Measurements from ENCODE around the gene STKLD1. TPM values are rescaled to one million over a fixed set of nuclear protein-coding genes. Genes with fewer than 3 reads are reported as not detected.

Gene STKLD1
- total and polyA plus RNA-seq, 2 donors (not counting 1 experiment from before 2014, with no cell fraction given), result 0.18 to 1.1 TPM

DNA sequence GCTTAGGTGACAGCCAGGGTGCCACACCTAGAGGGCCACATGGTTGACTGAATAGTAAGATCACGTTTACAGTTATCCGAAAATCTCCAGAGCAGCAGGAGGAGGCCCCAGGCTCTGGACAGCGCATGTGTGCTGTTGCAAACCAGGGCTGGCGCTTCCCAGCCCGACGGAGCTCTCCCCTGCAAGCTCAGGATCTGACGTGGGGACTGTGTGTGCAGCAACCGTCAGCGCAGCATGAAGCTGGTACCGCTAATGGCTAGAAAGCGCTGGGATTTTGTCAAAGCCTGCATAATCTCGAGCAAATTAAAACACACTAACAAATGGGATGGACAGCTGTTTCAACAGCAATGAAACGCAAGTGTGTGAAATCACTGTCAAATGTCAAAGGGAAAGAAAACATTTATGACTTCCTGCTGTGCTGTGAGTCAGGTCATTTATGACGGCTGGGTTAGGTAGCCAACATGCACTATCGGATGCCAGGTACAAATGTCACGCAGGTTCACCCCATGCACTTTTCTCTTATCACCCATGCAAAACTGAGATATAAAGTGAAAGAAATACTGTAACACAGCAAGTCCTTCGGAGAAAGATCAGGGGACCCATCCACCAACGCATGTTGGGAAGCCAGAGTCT lies 7.8 kb upstream of the STKLD1 start:
- no peaks in the 10 kb centered on the region for H3K27me3 ChIP-seq (replicated peaks in 1 of 4; ENCODE audit: control extremely low read depth in 1 of 4, control insufficient read depth in 3 of 4, insufficient read depth in 4 of 4, low read length in 3 of 4)
- ChIA-PET CTCF (no interaction called here), POLR2A (no interaction called here)
- Mint-ChIP-seq H3K4me3 (no peak overlapping the region), H3K9me3 (ENCODE audit: insufficient read depth) (no peaks in the 10 kb centered on the region), H3K4me1 (peaks cover 46% of the 10 kb centered on the region), H3K27ac (no peak overlapping the region), H3K27me3 (no peaks in the 10 kb centered on the region)
- H3K4me1 ChIP-seq (ENCODE audit: control insufficient read depth in 2 of 2, insufficient read depth in 2 of 2, low read length in 2 of 2), result peaks cover 23 to 36% of the 10 kb centered on the region in 2 donors
- H3K4me3 ChIP-seq (ENCODE audit: control extremely low read depth in 1 of 5, extremely low read depth in 1 of 5, insufficient read depth in 1 of 5, low read depth in 2 of 5, low read length in 4 of 5), result no peak overlapping the region
- DNase-seq (no peak), ATAC-seq (ENCODE audit: low read depth) (no peak)
- H3K9ac ChIP-seq (ENCODE audit: low read length), result no peak overlapping the region
- peaks cover 94% of the 10 kb centered on the region for H4K20me1 ChIP-seq (ENCODE audit: control insufficient read depth, insufficient read depth, low read length, poor library complexity, severe bottlenecking)
- no peak for TF ChIP-seq EZH2 (IDR thresholded peaks at IDR 0.05; ENCODE audit: borderline replicate concordance, insufficient read depth, low read depth, low read length, poor library complexity, severe bottlenecking)
- TF ChIP-seq, protein P1, sequence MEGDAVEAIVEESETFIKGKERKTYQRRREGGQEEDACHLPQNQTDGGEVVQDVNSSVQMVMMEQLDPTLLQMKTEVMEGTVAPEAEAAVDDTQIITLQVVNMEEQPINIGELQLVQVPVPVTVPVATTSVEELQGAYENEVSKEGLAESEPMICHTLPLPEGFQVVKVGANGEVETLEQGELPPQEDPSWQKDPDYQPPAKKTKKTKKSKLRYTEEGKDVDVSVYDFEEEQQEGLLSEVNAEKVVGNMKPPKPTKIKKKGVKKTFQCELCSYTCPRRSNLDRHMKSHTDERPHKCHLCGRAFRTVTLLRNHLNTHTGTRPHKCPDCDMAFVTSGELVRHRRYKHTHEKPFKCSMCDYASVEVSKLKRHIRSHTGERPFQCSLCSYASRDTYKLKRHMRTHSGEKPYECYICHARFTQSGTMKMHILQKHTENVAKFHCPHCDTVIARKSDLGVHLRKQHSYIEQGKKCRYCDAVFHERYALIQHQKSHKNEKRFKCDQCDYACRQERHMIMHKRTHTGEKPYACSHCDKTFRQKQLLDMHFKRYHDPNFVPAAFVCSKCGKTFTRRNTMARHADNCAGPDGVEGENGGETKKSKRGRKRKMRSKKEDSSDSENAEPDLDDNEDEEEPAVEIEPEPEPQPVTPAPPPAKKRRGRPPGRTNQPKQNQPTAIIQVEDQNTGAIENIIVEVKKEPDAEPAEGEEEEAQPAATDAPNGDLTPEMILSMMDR (IDR thresholded peaks at IDR 0.05), result no peak
- no peak overlapping the region for H3K27ac ChIP-seq (ENCODE audit: low read length in 2 of 2)
- no peaks in the 10 kb centered on the region for H3K9me3 ChIP-seq (ENCODE audit: control extremely low read depth in 1 of 3, control insufficient read depth in 2 of 3, insufficient read depth in 1 of 3, low read length in 2 of 3)
- H3K79me2 ChIP-seq (ENCODE audit: control insufficient read depth, insufficient read depth, low read length), result peaks cover 78% of the 10 kb centered on the region
- peaks cover 0 to 69% of the 10 kb centered on the region in 2 experiments for H3K36me3 ChIP-seq (replicated peaks in 1 of 2; ENCODE audit: control extremely low read depth in 1 of 2, control insufficient read depth in 1 of 2, extremely low read depth in 1 of 2, insufficient read depth in 2 of 2, low read length in 1 of 2)
- H2AFZ ChIP-seq (ENCODE audit: insufficient read depth, low read depth, low read length, poor library complexity, severe bottlenecking), result no peak overlapping the region
- WGBS (ENCODE audit: insufficient coverage), result 93% methylated on average over 12 of the region's 18 CpGs
- intact Hi-C loops (cut with micrococcal nuclease), result no loop called here
- no peak overlapping the region for H3K4me2 ChIP-seq (replicated peaks; ENCODE audit: low read depth, low read length, poor library complexity, severe bottlenecking)

GRCh38 chr9:133369422-133369821 lies 6.7 kb upstream of the STKLD1 start:
- DNase-seq, result no peak
- no peak overlapping the region for H3K4me3 ChIP-seq (ENCODE audit: control extremely low read depth in 1 of 5, extremely low read depth in 1 of 5, insufficient read depth in 1 of 5, low read depth in 2 of 5, low read length in 4 of 5)
- H3K27ac ChIP-seq (ENCODE audit: low read length in 2 of 2), result no peak overlapping the region
- 92% methylated on average over 6 of the region's 6 CpGs for WGBS (ENCODE audit: insufficient coverage)
- H3K79me2 ChIP-seq (ENCODE audit: control insufficient read depth, insufficient read depth, low read length), result peaks cover 89% of the 10 kb centered on the region
- peaks cover 96% of the 10 kb centered on the region for H4K20me1 ChIP-seq (ENCODE audit: control insufficient read depth, insufficient read depth, low read length, poor library complexity, severe bottlenecking)
- peaks cover 50% of the 10 kb centered on the region for H3K4me1 Mint-ChIP-seq
- H2AFZ ChIP-seq (ENCODE audit: insufficient read depth, low read depth, low read length, poor library complexity, severe bottlenecking), result no peak overlapping the region
- no peak for ATAC-seq (ENCODE audit: low read depth)
- peaks cover 0 to 59% of the 10 kb centered on the region in 2 experiments for H3K36me3 ChIP-seq (replicated peaks in 1 of 2; ENCODE audit: control extremely low read depth in 1 of 2, control insufficient read depth in 1 of 2, extremely low read depth in 1 of 2, insufficient read depth in 2 of 2, low read length in 1 of 2)
- no peak overlapping the region for H3K27ac Mint-ChIP-seq
- no peaks in the 10 kb centered on the region for H3K9me3 ChIP-seq (ENCODE audit: control extremely low read depth in 1 of 3, control insufficient read depth in 2 of 3, insufficient read depth in 1 of 3, low read length in 2 of 3)
- TF ChIP-seq, protein P1 (IDR thresholded peaks at IDR 0.05), result no peak
- no peak for TF ChIP-seq EZH2 (IDR thresholded peaks at IDR 0.05; ENCODE audit: borderline replicate concordance, insufficient read depth, low read depth, low read length, poor library complexity, severe bottlenecking)
- H3K4me2 ChIP-seq (replicated peaks; ENCODE audit: low read depth, low read length, poor library complexity, severe bottlenecking), result no peak overlapping the region
- peak overlapping the region; percentile 16 for H3K4me3 Mint-ChIP-seq
- H3K27me3 ChIP-seq (replicated peaks in 1 of 4; ENCODE audit: control extremely low read depth in 1 of 4, control insufficient read depth in 3 of 4, insufficient read depth in 4 of 4, low read length in 3 of 4), result no peaks in the 10 kb centered on the region
- intact Hi-C loops (cut with micrococcal nuclease), result no loop called here
- H3K9me3 Mint-ChIP-seq (ENCODE audit: insufficient read depth), result no peaks in the 10 kb centered on the region
- POLR2A ChIA-PET, result no interaction called here
- peaks cover 26 to 42% of the 10 kb centered on the region in 2 donors for H3K4me1 ChIP-seq (ENCODE audit: control insufficient read depth in 2 of 2, insufficient read depth in 2 of 2, low read length in 2 of 2)
- H3K9ac ChIP-seq (ENCODE audit: low read length), result no peak overlapping the region
- CTCF ChIA-PET, result no interaction called here
- no peaks in the 10 kb centered on the region for H3K27me3 Mint-ChIP-seq
